HCT116 (cell line): ENCODE results near the gene AQP4.

Experiments
- CTCF ChIP-seq, 3 experiments: fragments of 200-600 bp in 1 of 3; sonication (generic) in 1 of 3; IDR thresholded peaks in 2 of 3; conservative IDR thresholded peaks in 1 of 3; 2 replicates each; pipeline ENCODE4 v1.5.1; 2012 to 2017; ENCODE audit warnings: low read depth in 2 of 3, low read length in 2 of 3, antibody characterized with exemption in 1 of 3, borderline replicate concordance in 1 of 3, control low read depth in 1 of 3, mild to moderate bottlenecking in 1 of 3, mixed read lengths in 1 of 3, mixed run types in 1 of 3, moderate library complexity in 1 of 3; ENCODE audit not compliant: insufficient read depth in 1 of 3
- EZH2phosphoT487 ChIP-seq: fragments of 200-600 bp; IDR thresholded peaks from 2 replicates; pipeline ENCODE4 v1.6.1; 2018; ENCODE audit warnings: antibody characterized with exemption, borderline replicate concordance
- POLR2A ChIP-seq: IDR thresholded peaks from 2 replicates; pipeline ENCODE4 v1.7.0; 2011; ENCODE audit warnings: borderline replicate concordance; ENCODE audit not compliant: insufficient read depth, insufficient read length; ENCODE audit errors: extremely low read depth
- POLR2AphosphoS5 ChIP-seq: IDR thresholded peaks from 2 replicates; pipeline ENCODE4 v1.6.1; 2011; ENCODE audit warnings: mild to moderate bottlenecking, low read depth, low read length, moderate library complexity
- RAD21 ChIP-seq: IDR thresholded peaks from 2 replicates; pipeline ENCODE4 v1.6.1; 2012; ENCODE audit warnings: low read depth, mild to moderate bottlenecking
- YY1 ChIP-seq: IDR thresholded peaks from 2 replicates; pipeline ENCODE4 v1.6.1; 2011; ENCODE audit warnings: low read length, low read depth, moderate library complexity, mild to moderate bottlenecking; ENCODE audit not compliant: insufficient replicate concordance; ENCODE audit errors: extremely low read depth
- ZBTB33 ChIP-seq: IDR thresholded peaks from 2 replicates; pipeline ENCODE4 v1.6.1; 2011; ENCODE audit warnings: mild to moderate bottlenecking, low read length, moderate library complexity; ENCODE audit not compliant: insufficient replicate concordance; ENCODE audit errors: extremely low read depth

- TF ChIP-seq RAD21 (no peak), YY1 (no peak), POLR2AphosphoS5 (no peak), CTCF (IDR thresholded peaks at IDR 0.05 in 2 of 3, conservative IDR thresholded peaks at IDR 0.05 in 1 of 3; ENCODE audit: borderline replicate concordance in 1 of 3, insufficient read depth in 1 of 3, low read depth in 2 of 3, low read length in 2 of 3) (no peak), EZH2phosphoT487 (no peak), ZBTB33 (no peak), POLR2A (no peak)
Measured at GRCh38 chr18:26909599-26910290, 44.2 kb upstream of the AQP4 start.
